ENCODE results near the gene KRTAP13-3. TPM values are rescaled to one million over a fixed set of nuclear protein-coding genes. Genes with fewer than 3 reads are reported as not detected.

Gene KRTAP13-3
- total and polyA plus RNA-seq, 2 of the 13 experiments (the other 11 are each of a cell fraction or from before 2014, with no cell fraction given), result not detected

- TF ChIP-seq HMGXB4 (CRISPR knock-in tag; IDR thresholded peaks at IDR 0.05; ENCODE audit: borderline replicate concordance in 1 of 2, low read depth in 1 of 2) (no peak), ELF3 (CRISPR knock-in tag; IDR thresholded peaks at IDR 0.05) (no peak), ZFP36 (IDR thresholded peaks at IDR 0.05; ENCODE audit: borderline replicate concordance, low read depth, low read length, partially characterized antibody) (no peak), JARID2 (CRISPR knock-in tag; IDR thresholded peaks at IDR 0.05; ENCODE audit: insufficient replicate concordance) (no peak), NFYC (CRISPR knock-in tag; IDR thresholded peaks at IDR 0.05) (no peak), AKAP8 (CRISPR knock-in tag; IDR thresholded peaks at IDR 0.05) (no peak)
Observed at GRCh38 chr21:30391492-30392025, 34.2 kb downstream of the KRTAP13-3 start (continued).

GRCh38 chr21:30382201-30382600, 43.5 kb downstream of the KRTAP13-3 start:
- no TSS peak for BruUV-seq (replicated peaks)
- intact Hi-C loops (cut with micrococcal nuclease; ENCODE audit: unreplicated experiment) (no loop called here), in situ Hi-C loops (cut with HindIII; ENCODE audit: extremely low pct_ligation_motif_present, low pct_unique_long_range_greater_than_20kb) (no loop called here)
- ATAC-seq, result no peak
- Histone ChIP-seq H3K27me3 (ENCODE audit: control insufficient read depth in 1 of 2, insufficient read depth in 2 of 2, low read length in 2 of 2) (no peaks in the 10 kb centered on the region), H3K4me3 (replicated peaks in 1 of 3; ENCODE audit: insufficient read depth in 1 of 3, low read depth in 2 of 3, low read length in 3 of 3) (no peak overlapping the region), H3K4me2 (ENCODE audit: low read depth, low read length) (no peak overlapping the region), H2AFZ (ENCODE audit: low read length) (no peak overlapping the region), H3K9ac (ENCODE audit: insufficient read depth, low read depth, low read length) (no peak overlapping the region), H3K9me3 (ENCODE audit: low read length) (peaks cover 92% of the 10 kb centered on the region), H3K4me1 (ENCODE audit: insufficient read depth, low read length) (no peaks in the 10 kb centered on the region), H3K27ac (ENCODE audit: extremely low read length, insufficient read depth, low read length) (no peak overlapping the region), H3K36me3 (replicated peaks in 1 of 2; ENCODE audit: control insufficient read depth in 1 of 2, insufficient read depth in 2 of 2, low read length in 2 of 2) (no peaks in the 10 kb centered on the region), H3K79me2 (ENCODE audit: insufficient read depth, low read length) (no peaks in the 10 kb centered on the region), H4K20me1 (ENCODE audit: insufficient read depth, low read length) (no peaks in the 10 kb centered on the region)
- DNase-seq (ENCODE audit: low spot score), result no peak
- WGBS (ENCODE audit: low lambda C conversion rate), result 0% methylated on average over 1 of the region's 1 CpG
- no peak for FAIRE-seq
- ChIA-PET POLR2A (no interaction called here), CTCF (ENCODE audit: low intra/inter-chr PET ratio, low total read pairs) (no interaction called here)
- TF ChIP-seq LCORL (IDR thresholded peaks at IDR 0.05) (no peak), LCORL (CRISPR knock-in tag; IDR thresholded peaks at IDR 0.05) (no peak), E2F5 (CRISPR knock-in tag; conservative IDR thresholded peaks at IDR 0.05) (no peak), ZBTB44 (CRISPR knock-in tag; IDR thresholded peaks at IDR 0.05) (no peak), AFF4 (CRISPR knock-in tag; IDR thresholded peaks at IDR 0.05) (no peak), STAG1 (CRISPR knock-in tag; IDR thresholded peaks at IDR 0.05) (no peak), ZNF282 (IDR thresholded peaks at IDR 0.05; ENCODE audit: partially characterized antibody) (no peak), ZBTB3 (CRISPR knock-in tag; IDR thresholded peaks at IDR 0.05; ENCODE audit: borderline replicate concordance, low read depth) (no peak), HES4 (CRISPR knock-in tag; IDR thresholded peaks at IDR 0.05; ENCODE audit: borderline replicate concordance) (no peak)

Data from HepG2 (cell line).